Measurements from ENCODE around the gene VWA8. TPM values are rescaled to one million over a fixed set of nuclear protein-coding genes. Genes with fewer than 3 reads are reported as not detected.

The VWA8 gene
- total RNA-seq, 1 experiment from 2014 or later: 9.9 TPM

Other genes with a start within 250 kb of the VWA8 start
- gene DGKH, start 87.5 kb upstream of the VWA8 start, total RNA-seq (2014; rRNA removed; shearing (Covaris generic); ENCODE audit: low replicate concordance): 1.9 and 2.3 TPM in 2 replicates